ENCODE data around the gene CELF2.

DNA sequence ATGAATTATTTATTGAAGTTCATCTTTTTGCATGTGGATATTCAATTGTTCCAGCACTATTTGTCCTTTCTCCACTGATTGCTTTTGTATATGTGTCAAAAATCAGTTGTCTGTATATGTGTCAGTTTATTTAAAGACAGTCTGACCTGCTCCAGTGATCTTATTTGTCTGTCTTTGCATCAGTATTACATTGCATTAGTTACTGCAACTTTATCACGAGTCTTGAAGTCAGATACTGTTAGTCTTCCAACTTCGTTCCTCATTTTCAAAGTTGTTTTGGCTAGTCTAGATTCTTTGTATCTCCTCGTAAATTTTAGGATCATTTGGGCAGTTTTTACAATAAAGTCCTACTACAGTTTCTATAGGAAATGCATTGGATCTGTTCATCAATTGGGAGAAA lies 166.4 kb downstream of the CELF2 start:
- TF ChIP-seq, protein P1, sequence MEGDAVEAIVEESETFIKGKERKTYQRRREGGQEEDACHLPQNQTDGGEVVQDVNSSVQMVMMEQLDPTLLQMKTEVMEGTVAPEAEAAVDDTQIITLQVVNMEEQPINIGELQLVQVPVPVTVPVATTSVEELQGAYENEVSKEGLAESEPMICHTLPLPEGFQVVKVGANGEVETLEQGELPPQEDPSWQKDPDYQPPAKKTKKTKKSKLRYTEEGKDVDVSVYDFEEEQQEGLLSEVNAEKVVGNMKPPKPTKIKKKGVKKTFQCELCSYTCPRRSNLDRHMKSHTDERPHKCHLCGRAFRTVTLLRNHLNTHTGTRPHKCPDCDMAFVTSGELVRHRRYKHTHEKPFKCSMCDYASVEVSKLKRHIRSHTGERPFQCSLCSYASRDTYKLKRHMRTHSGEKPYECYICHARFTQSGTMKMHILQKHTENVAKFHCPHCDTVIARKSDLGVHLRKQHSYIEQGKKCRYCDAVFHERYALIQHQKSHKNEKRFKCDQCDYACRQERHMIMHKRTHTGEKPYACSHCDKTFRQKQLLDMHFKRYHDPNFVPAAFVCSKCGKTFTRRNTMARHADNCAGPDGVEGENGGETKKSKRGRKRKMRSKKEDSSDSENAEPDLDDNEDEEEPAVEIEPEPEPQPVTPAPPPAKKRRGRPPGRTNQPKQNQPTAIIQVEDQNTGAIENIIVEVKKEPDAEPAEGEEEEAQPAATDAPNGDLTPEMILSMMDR (IDR thresholded peaks at IDR 0.05 in 8 of 11, conservative IDR thresholded peaks at IDR 0.05 in 3 of 11): no peak
- no peak for TF ChIP-seq POLR2AphosphoS5 (IDR thresholded peaks at IDR 0.05)
- no peak for TF ChIP-seq POLR2A (IDR thresholded peaks at IDR 0.05)

Measured in spleen (tissue), 7 donors.